Erythroblast (primary cell): ENCODE data around the gene LEO1.

ENCODE experiments used
- DNase-seq, 2 experiments: peaks; one replicate each; lab custom pipeline; 2025; lab: John Stamatoyannopoulos, UW
- GATA1 ChIP-seq: IDR thresholded peaks from 2 replicates; pipeline ENCODE4 v1.6.1; 2011; ENCODE audit warnings: low read depth, mild to moderate bottlenecking, control low read depth, low read length, moderate library complexity
- POLR2A ChIP-seq: IDR thresholded peaks from 2 replicates; pipeline ENCODE4 v1.6.1; 2011; ENCODE audit warnings: mild to moderate bottlenecking, low read length

The LEO1 gene

DNA sequence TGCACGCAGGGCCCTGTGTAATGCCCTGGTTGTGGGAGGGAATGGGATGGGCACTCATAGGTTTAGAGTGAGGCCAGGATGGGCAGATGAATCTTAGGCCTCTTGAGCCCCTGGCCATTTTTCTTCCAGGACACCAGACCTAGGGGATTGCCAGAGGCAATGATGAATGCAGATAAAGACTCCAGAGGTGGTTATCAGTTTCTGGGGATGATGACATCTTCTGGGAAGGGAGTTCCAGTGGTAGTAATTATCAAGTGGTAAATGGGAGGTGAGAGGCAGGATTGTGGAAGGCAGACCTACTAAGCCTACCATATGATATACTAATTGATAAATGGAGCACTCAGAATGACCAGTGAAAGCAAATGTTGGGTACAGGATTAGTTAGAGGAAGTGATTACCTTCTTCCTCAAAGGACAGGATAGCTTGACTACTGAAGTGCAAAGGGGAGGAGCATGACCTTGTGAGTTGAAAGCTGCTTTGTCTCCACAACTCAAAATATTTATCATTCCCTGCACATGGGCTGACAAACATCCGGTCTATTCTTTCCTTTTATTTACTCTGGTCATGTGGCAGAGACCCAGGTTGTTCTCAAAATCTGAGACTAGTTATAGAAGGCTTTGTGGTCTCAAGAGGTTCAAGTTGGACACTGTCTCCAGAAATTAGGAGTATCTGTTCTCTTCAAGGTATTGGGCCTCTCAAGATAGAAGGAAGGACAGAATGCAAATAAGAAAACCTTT, 37.3 kb upstream of the LEO1 start:
- DNase-seq = no peak
- TF ChIP-seq POLR2A (no peak), GATA1 (no peak)

DNA sequence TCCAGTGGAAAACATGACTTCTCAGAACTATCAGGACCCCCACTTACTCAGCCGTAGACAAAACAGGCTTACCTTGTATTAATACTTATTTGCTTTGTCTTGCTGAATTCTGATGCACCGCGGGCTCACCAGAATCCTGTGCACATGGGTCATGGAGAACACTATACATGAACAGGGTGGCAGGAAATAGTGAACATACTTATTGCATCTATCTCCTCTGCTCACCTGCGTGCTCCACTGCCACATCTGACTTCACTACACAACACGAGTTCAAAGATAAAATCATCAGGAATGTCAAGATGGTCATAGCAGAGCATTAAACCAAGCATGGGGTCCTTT, 36.8 kb upstream of the LEO1 start:
- no peak for TF ChIP-seq POLR2A
- no peak for TF ChIP-seq GATA1
- DNase-seq = no peak

DNA sequence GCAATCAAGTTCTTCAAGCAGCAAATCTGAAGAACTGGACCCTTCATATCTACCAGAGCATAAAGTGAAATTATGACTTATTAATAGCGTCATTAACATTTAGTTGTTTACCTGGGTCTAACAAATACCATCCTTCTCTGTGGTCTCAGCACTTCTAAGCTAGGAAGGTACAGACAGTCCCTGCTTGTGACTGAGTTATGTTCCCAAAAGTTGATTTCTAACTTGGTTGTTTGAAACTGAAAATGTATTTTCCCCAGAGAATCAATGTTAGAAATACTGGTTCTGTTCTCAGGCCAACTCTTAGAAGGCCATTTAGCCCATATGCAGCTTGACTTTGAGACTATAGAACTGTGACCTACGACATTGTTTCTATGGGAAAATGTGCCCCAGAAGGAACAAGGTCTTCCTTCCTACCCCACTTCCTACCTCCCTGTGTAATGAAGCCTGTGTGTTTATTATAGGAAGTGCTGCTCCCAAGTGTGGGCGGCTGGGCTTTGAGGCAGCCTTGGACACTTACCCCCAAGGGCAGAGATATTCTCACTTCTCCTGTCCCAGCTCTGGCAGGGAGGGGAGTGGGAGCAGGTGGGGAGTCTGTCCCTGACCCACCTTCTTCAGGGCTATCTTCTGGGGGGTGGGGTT, 35.2 kb upstream of the LEO1 start:
- TF ChIP-seq GATA1 (no peak), POLR2A (no peak)
- DNase-seq = no peak

DNA sequence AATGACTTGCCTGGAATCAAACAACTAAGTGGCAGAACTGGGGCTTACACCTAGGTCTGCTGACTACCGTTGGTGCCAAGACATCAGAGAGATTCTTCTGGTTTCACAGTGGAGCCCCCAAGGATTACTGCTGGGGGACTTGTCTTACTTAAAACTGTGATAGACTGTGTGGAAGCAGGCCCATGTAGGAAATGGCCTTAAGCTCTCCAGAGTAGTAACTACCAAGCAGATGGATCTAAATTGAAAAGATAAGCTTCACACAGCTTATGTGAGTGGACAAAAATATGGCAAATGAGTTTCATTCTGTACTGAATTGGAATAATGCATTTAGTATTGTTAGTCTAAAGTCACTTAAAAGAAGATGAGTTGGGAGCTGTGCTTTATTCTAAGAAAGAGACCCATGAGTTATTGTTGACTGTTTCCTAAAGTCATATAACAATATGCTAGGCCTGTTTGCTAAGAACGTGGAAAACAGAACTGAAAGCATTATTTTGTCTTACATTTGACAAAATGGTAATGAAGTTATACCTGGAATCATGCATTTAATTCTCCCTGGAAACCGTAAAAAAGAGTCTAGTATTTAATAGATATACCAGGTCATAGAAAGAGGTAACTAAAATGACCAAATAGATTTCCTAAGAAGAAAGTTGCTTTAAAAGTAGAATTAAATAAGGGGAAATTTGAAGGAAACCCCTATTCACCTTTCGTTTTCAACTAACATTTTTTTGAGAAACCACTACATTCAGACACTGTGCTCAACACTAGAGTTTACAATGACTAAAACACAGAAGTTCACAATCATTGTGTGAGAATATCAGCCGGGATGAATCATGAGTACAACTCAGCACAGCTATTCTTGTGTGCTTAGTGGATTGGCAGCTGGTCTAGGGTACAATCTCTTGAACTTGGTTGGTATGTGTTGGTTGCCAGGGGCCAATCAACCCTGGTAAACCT, 34.4 kb upstream of the LEO1 start:
- no peak for TF ChIP-seq POLR2A
- TF ChIP-seq GATA1 = no peak
- peak; percentile 26 to 47 for DNase-seq

DNA sequence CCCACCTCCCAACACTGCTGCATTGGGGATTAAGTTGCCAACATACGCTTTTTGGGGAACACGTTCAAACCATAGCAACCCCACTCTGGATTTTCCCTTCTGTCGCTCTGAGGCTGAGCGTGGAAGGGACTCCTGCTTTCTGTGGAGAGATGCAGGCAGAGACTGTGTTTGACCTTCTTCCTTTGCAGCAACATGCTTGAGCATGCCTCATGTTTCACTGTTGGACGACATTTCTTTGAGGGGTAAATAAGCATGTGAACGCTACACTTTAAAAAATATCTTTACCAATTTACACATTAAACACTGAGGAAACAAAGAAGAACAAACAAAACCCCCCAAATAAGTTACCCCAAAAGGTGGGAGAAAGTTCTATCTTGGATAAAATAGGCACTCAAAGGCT, 33.2 kb upstream of the LEO1 start:
- TF ChIP-seq POLR2A (no peak), GATA1 (no peak)
- DNase-seq = no peak

DNA sequence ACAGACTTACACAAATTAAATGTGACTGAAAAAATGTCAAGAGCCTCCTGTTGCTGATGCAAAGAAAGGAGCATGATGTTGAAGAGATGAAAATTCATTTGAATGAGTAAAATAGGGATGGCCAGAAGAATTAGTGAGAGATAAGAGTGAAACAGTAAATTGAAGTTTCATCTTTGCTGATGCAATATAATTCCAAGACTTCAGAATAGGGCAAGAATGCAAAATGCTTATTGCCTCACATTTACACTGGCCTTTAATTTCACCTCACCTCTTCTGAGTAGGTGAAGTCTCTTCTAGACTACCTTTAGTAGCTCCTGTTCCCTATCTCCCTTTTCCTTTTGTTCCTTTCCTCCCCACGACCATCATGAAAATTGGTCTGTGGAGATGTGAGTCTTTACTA, 32.1 kb upstream of the LEO1 start:
- TF ChIP-seq GATA1 (no peak), POLR2A (no peak)
- DNase-seq = no peak

DNA sequence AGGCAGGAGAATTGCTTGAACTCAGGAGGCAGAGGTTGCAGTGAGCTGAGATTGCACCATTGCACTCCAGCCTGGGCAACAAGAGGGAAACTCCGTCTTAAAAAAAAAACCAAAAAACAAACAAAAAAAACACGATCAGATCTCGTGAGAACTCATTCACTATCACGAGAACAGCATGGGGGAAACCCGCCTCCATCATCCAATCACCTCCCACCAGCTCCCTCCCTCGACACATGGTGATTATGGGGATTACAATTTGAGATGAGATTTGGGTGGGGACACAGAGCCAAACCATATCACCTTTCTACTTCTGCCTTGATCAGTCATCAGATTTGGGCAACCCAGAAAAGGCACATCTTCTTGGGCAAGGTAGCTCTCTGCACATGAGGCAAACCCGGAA, 31.5 kb upstream of the LEO1 start:
- peak in 1 of 2 experiments; percentile 14 for DNase-seq

DNA sequence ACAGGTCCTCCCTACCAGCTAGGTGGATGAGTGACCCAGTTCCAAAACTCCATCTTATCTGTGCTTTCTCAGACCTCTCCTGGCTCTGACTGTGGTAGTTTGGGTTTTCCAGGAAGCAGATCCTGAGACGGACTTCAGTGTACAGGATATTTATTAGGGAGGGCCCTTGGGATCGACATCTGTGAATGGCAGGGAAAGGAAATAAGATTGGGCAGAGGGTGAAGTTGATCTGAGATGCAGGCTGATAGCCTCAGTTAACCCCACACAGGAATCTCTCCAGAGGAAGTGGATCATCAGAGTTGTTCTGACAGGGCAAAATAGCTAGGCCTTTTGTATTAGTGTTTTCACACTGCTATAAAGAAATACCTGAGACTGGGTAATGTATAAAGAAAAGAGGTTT, 30.8 kb upstream of the LEO1 start:
- TF ChIP-seq POLR2A (no peak), GATA1 (no peak)
- DNase-seq = no peak

DNA sequence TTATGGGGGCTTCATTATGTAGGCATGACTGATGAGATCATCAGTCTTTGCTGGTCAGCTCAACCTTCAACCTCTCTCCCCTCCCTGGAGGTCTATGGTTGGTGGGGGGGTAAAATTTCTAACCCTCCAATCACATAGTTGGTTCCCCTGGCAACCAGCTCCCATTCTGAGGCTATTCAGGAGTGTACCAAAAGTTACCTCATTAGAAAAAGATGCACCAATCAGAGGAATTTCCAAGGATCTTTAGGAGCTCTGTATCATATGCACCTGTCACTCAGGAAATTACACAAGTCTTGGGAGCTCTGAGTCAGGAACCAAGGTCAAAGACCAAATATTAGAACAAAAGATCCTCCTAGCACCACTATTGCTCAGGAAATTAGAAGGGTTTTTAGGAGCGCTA, 21.4 kb upstream of the LEO1 start:
- DNase-seq = no peak
- no peak for TF ChIP-seq POLR2A
- no peak for TF ChIP-seq GATA1

DNA sequence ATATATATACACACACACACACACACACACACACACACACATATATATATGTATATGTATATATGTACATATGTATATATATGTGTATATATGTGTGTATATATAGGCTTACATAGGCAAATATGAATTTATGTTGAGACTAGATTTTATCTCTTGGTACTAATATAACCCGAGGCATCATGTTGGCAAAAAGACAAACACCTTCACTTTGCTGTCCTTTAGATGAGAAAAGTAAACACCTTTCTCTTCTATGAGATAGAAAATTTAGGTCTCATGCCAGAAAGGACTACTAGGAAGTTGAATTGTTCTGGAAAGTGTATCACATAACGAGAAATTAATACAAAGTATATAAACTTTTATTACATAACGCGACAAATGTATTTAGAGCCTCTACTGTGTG, 19.6 kb upstream of the LEO1 start:
- TF ChIP-seq GATA1 = no peak
- no peak for TF ChIP-seq POLR2A
- DNase-seq = no peak

DNA sequence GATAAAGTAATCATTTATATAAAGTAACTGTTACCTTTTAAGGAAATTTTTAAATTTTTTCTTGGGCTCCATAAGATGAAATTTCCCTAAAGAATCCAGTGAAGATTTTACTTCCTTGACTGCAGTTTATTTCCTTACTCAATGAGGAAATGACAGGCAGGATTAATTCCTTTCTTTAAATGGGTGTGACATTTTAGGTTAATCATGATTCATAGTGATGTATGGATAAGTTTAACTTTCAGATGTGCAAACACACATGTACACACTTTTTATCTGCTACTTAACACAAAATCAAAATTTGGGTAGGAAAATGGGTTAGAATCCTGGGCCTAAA, 11.2 kb upstream of the LEO1 start:
- DNase-seq = no peak
- TF ChIP-seq GATA1 = no peak
- no peak for TF ChIP-seq POLR2A

DNA sequence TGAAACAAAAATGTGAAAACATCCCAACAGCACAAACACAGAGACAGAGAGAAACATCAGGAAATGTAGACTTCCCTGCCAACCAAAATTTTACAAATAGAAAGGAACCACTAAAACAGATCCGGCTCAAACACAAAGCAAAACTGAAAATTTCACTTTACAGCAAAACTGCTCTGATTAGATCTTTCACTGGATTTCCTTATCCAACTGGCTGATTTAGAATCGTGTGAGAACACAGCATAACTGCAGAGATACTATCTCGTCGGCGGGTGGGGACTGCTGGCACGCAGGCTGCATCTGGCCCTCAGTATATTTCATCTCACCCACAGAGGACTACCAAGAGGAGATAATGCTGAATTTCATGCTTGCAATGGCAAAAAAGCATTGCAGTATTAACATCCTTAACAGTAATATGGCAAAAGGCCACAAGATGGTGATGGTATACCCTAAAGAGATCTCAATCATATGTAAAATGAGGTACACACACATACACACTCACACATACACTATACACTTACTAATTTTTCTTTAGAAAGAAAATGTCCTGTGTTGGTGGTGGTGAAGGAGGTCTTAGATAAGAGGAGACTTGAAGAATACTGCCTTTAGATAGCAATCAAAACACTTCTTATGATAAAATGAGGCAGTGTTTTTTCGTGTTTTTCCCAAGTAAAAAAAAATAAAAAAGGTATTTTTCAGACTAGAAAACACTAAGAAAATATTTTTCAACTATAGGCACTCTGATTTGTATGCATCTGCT, 10.6 kb upstream of the LEO1 start:
- DNase-seq = peak; percentile 79 to 88
- TF ChIP-seq POLR2A = no peak
- no peak for TF ChIP-seq GATA1

DNA sequence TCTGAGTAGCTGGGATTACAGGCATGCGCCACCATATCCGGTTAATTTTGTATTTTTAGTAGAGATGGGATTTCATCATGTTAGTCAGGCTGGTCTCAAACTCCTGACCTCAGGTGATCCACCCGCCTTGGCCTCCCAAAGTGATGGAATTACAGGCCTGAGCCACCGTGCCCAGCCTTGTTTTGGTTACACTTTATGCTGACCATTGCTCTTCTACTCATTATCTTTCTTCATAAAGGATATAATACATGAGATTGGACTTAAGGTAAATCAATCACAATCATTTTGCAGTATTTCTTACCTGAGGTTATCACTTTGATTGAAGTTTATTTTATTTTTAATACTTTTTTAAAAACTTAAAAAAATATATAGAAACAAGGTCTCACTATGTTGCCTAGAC, 2.2 kb upstream of the LEO1 start:
- no peak for TF ChIP-seq GATA1
- DNase-seq = no peak

DNA sequence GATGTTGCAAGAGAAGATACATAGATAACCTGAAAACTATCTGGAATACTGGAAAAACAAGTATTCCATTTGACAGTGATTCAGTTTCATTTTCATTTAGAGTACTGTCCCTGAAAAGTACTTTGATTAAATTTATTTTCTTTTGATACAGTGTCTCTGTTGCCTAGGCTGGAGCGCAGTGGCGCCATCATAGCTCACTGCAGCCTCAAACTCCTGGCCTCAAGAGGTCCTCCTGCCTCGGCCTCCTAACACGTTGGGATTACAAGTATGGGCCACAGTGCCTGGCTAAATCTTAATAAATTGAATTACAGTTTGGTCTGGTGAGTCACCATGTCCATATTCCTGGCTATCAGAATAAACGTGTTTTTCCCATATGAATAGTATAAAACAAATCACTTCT, 1.6 kb upstream of the LEO1 start:
- TF ChIP-seq GATA1 = no peak
- no peak for TF ChIP-seq POLR2A
- no peak for DNase-seq
